Measurements from ENCODE around the gene ATP5F1E.
"Not testable (repeated sequence)": the region's sequence is repeated elsewhere in the genome, so short reads cannot be mapped to it uniquely, and the experiment has no call there.

Gene ATP5F1E

DNA sequence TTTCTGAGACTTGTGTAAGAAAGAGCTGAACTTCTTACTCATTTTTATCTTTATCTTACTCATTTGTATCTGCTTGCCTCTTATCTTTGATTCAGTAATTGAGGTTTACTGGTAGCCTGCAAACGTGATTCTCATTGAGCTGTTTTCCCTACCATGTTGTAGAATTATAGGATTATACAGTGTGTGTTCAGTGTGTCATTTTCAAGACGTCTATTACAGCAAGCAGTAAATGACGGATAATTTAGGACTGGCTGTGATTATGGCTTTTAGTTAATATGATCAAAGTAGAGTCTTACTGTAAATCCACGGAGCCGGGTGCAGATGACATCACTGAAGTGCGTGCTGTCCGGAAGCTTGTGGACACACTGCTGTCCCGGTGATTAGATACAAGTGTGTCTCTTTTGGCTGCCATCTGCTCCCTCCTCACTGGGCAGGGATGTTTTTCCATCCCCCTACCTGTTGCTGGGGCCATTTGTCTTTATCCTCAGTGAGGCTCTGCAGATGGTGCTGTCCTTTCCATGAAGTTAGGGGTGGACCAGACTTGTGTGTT is 45.1 kb downstream of the ATP5F1E start:
- no peak for DNase-seq

DNA sequence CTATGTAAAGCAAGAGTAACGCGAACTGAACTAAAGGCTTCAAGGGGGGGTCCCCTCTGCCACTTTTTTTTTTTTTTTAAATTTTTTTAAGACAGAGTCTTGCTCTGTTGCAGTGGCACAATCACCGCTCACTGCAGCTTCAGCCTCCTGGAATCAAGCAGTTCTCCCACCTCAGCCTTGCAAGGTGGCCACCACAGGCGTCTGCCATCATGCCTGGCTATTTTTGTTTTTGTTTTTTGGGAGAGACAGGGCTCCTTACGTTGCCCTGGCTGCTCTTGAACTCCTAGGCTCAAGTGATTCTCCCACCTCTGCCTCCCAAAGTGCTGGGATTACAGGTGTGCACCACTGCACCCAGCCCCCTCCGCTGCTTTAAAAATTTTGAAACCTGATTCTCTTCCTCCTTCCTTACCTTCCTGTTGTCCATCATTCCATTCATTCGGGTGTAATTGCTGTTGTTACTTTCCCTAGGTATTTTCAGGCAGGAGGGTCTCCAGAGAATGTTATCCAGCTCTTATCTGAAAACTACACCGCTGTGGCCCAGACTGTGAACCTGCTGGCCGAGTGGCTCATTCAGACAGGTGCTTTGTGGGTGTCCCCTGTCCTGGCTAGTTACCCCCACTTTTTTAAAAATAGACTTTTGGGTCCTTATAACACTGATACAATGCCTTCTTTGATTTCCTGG is 45.7 kb downstream of the ATP5F1E start:
- DNase-seq, result no peak

DNA sequence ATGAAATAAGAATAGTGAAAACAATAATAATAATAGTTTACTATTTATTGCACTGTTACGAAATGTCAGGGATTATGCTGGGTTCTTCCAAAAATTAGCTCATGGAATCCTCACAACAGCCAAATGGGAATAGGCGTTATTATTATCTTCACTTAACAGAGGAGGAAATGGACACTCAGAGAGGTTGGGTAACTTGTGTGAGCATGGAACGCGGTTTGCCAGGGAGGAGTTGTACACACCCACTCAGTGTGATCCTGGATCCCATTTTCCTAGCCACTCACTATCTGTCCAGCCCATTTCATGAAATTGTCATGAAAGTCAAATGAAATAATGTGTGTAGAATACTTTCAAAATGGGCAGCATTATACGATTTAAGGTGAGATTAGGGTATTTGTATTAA is 46.5 kb downstream of the ATP5F1E start:
- DNase-seq, result no peak

DNA sequence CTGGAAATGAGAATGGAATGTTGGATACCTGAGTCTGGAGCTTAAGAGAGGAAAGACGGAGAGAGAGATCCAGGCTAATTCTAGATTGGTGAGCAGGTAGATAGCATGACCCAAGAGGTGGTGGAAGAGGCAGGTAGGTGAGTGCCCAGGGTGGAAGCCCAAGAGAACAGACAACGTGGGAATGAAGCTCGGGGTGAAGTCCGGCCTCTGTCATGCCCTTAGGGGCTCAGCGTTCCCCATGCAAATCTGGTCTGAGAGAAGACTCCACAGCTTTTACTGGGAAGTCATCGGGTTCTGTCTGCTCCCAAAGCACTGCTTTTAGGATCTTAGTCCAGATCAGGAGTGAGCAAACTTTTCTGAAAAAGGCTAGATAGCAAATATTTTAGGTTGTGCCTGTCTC is 47.4 kb downstream of the ATP5F1E start:
- no peak for DNase-seq

DNA sequence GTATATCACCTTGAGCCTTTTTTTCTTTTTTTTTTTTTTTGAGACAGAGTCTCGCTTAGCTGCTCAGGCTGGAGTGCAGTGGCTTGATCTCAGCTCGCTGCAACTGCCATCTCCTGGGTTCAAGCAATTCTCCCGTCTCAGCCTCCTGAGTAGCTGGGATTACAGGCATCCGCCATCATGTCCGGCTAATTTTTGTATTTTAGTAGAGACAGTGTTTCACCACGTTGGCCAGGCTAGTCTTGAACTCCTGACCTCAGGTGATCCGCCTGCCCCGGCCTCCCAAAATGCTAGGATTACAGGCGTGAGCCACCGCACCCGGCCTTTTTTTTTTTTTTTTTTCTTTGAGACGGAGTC is 49.0 kb downstream of the ATP5F1E start:
- not testable (repeated sequence) for DNase-seq

DNA sequence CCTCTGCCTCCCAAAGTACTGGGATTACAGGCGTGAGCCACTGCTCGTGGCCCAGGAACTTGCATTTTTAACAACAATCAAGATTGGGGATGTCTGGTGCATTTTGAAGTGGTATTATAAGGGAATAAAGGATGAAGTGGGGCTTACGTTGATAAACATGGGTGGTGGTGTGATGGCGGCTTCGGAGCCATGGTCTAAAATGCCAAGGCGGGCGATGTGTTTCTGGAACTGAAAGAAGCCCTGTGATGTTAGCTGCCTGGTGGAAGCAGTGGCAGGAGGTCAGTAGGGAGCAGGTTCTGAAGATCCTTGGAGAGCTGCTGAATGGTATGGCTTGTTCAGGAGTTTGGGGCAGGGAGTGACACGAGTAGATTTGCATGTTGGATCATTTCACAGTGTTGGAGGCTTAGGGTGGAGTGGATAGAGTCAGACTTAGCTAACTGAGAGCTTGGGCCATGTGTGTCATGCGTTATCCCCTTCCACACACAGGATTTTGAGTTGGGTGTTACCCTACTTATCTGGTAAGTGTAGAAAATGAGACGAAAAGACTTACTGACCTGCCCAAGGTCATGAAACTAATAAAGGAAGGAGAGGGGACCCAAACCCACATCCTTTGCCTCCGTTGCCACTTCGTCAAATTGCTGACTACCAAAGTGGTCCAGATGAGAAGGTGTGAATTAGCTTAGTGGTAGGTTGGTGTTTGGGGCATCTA is 49.6 kb downstream of the ATP5F1E start:
- no peak for DNase-seq

DNA sequence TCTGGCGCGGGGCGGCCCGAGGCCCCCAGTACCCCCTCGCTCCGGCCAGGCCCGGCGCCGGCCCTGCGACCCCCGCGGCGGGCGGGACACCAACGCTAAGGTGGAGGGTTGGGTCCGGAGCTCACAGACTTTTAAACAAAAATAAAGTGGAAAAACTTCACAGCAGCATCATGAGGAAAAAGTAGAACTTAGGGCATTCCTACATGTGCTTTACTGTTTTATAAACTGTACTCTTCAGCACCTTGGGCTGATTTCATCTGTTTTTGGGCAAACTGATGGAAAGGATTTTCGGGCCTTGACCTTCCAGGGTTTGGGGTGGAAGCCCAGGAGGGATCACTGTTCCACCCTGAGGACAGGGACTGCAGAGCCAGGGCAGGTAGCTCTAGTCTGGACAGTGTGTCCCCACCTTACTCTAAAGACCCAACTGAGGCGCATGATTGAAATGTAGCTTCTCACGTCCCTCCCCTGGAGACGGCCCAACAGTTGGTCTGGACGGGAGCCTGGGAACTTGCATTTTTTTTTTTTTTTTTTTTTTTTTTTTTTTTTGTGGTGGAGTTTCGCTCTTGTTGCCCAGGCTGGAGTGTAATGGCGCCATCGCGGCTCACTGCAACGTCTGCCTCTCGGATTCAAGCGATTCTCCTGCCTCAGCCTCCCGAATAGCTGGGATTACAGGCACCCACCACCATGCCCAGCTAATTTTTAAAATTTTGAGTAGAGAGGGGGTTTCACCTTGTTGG is 50.3 kb downstream of the ATP5F1E start:
- no peak for DNase-seq

DNA sequence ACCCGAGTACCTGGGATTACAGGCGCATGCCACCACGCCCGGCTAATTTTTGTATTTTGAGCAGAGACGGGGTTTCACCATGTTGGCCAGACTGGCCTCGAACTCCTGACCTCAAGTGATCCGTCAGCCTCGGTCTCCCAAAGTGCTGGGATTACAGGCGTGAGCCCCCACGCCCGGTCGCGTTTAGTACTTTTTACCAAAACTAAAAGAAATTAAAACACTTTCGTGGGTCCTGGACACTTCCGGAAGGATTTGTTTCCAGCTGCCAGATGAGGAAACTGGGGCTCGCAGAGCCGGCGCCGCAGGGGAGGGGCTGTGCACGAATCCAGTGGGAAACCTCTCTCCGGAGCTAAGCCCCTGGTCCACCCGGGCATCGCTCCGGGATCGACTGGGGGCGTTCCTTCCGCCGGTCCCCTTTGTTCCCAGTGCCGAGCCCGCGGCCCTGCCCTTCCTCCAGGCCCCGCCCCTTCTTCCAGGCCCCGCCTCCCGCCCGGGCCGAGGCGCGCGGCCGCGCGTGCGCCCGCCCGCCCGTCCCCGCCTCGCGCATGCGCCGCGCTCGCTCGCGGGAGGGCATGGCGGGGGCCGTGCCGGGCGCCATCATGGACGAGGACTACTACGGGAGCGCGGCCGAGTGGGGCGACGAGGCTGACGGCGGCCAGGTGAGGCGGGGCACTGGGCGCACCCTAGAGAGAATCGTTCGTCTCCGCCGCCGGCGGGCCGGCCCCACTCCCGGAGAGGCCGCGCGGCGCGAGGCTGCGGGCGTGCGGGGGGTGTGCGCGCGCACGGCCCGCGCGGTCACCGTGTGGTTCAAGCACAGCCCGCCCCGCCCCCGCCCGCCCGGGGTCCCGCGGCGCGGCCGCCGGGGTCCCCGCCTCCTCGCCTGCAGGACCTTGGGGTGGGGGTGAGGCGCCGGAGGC is 51.2 kb downstream of the ATP5F1E start, which contains the start of gene NELFCD:
TSS of gene NELFCD (plus strand) at position 546 of the 917 bp plus-strand sequence. CDS start at position 600, 54 bp downstream.
- no peak for DNase-seq

DNA sequence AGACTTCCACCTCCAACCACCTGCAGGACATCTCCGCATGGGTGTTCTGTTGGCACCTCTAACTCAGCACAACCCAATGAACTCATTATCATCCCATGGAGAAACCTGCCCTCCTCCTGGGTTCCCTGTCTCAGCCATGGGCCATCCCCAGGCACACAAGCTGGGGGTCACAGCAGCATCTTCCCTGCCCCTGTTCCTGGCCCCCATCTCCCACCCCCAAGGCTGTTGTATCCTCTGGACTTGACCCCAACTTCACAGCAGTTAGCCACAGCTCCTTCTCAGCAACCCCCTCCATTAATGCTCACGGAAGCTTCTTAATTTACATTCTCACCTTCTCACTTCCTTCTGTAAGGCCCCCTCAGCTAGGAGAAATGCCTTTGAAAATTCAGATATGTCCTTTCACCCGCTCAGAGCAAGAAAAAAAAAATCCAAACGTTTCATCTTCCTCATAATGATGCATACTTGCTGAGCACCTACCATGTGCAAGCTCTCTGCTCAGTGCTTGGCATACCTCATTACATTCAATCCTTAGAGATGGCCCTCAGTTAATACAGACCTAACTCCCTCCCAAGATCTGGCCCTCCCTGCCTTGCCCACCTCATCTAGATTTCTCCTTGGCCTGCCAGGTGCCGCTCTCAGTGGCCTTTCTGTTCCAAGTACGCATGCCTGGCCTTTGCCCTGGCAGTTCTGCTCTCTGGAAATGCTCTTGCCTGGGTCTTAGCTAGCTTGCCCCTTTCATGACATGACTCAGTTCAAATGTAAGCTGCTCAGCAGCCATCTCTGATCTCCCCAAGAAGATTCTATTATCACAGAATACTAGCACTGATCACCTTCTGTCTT is 53.6 kb downstream of the ATP5F1E start:
- DNase-seq, result no peak

DNA sequence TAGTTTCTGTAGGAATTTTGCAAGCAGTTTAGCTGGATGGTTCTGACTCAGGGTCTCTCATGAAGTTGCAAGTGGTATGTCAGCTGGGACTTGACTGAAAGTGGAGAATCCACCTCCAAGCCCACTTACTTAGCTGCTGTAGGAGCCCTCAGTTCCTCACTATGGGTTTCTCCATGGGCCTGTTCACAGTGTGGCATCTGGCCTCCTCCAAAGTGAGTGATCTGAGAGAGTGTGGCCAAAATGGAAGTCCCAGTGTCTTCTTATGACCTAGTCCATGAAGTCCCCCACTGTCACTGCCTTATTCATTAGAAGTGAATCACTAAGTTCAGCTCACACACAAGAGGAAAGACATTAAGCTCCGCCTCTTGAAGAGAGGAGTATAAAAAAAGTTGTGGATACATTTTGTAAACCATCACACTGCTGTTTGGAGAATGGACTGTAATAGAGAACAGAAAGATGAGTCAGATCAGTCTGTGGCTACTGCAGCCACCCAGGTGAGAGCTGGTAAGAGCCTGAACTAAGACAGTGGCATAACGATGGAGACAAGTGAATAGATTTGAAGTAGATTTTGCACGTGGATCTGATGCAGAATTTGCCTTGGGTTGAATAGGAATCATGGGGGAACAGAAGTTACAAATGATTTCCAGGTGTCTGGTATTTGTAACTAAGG is 55.9 kb downstream of the ATP5F1E start:
- DNase-seq, result no peak

Data from NCI-H187 treated with DMSO at 0.1 percent for 48 hours (cell line).